ENCODE results near the gene CADPS2.

CADPS2 gene

DNA sequence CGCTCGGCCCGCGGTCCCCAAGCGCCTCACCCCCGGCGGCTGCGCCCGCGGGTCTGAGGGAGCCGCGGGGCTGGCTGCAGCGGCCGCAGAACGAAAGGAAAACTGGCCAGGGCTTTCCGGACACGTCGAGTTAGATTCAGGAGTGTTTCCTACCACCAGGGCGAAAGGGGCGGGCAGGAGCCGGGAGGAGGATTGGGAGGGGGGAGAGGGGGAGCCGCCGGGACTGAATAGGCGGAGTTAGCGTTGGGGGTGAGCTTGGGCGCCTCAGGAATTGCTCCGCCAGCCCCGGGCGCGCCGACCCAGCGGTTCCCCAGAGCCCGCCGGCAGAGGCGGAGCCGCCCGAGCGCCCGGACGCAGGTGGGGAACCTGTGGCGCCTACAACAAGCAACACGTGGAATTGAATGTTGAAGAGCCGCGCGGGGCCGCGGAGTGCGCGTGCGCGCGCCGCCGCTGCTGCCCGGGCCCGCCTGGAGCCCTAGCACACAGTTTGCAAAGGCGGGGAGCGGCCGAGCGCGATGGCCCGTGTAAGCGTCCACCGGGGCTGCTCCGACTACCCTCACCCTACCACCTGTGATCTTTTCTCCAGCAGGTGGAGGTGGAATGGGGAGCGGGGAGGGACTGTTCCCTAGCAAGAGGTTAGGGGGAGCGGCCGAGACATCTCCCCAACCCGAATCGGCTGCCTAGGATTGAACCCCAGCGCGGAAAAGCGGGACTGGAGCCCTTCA lies at the start of gene CADPS2:
CADPS2 (minus strand) TSS at position 104 of the 725 bp plus-strand sequence. CDS start 123 bp downstream, outside the sequence.
- peak; percentile 28 for DNase-seq

DNA sequence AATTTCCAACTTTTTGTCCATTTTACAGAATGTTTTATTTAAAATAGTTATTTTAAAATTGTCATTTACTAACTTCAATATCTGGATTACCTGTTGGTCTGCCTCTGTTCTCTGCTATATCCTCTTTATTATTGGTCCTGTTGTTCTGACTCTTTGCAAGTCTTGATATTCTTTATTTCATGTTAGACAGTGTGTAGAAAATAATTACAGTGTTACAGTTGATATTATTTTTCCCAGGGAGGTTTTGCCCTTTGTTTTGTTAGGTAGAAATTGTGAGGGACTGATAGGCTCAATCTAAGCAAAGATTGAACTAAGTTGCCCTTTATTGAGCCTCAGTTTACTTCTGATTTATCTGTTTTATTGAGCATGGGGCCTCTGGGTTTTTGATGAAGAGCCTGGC lies 49.4 kb upstream of the CADPS2 start:
- no peak for DNase-seq

DNA sequence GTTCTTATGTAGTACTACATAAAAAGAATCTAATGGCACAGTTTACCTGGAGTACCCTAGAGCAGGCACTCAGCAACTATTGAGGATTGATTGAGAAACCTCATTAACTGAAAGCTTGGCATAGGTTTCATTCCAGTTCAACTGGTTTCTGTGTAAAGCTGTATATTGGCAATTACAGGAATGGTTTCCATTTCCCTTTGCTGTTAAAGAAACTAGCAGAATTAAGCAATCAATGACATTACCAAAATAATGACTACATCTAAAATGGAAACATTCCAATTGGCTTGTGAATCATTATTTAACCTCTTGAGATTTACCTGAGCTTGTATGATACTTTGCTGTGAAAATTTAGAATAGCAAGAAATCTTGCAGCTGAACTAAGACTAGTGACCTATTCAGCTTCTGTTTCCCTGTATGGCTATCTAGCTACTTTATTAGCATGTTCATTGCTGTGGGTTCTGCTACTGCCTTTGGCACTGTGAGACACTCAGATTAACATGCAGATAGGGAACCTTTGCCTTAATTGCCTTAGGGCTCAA lies 33.5 kb upstream of the CADPS2 start:
- no peak for DNase-seq

DNA sequence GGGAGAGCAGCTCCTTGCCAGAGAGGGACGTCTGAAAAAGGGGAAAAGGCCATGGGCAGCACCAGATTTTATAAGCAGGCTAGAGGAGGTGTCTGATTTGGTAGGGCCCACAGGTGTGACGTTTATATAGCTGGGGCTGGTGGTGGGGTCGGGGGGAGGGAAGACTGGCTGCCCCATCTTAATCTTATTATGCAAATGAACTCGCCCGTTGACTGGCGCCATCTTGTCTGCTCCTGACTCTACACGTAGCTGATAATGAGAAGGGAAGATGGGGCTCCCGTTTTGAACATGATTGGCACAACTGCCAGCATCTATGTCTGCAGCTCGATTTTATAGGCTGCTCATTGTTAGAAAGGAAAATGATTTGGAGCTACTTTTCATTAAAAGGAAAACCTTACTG lies 28.6 kb upstream of the CADPS2 start:
- DNase-seq: no peak

DNA sequence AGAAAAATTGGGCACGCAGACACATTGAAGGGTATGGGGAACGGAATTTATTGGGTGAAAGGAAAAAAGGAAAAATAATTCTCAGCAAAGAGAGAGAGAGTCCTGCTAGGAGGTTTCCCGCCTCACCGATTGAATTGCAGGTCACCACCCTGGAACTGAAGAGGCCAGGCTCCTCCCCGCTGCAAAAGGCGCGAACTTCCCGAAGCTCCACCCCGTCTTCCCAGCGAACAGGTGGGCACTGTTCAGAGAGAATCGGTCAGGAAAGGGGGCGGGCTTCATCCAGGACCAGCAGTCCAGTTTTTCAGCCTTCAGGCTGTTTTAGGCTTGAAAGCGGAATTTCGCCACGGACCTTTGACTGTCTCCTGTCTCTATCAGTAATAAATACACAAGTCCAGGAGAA lies 27.3 kb upstream of the CADPS2 start:
- DNase-seq: no peak

DNA sequence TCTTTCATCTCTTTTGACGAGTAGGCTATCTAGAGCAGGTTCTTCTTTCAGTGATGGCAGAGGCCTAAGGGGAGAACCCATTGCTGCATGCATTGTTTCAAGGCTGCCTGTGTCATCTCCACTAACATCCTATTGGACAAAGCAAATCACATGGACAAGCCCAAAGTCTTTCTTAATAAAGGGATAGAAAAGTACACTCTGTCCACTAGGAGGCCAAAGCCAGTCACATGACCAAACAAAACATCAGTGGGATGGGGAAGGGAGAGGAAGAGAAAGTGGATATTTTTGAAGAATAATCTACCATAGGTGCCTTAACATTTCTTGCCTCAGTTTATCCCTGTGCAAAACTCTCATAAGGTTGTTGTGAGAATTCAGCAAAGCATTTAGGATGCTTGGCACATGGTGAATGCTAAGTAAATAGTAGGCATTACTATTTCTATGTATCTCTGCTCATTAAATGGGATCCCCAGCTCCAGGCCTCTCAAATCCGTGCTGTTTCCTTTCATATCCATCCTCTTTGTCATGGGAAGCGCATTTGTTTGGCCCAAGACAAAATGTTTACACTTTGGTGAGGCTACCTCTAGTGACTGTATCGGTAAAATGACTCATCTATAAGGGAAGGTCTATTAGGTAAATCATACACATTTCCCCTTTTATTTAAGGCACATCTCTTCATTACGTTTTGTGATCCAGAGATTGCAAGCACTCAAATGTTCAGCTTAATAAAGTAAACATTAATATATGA lies 16.7 kb upstream of the CADPS2 start:
- DNase-seq: no peak

DNA sequence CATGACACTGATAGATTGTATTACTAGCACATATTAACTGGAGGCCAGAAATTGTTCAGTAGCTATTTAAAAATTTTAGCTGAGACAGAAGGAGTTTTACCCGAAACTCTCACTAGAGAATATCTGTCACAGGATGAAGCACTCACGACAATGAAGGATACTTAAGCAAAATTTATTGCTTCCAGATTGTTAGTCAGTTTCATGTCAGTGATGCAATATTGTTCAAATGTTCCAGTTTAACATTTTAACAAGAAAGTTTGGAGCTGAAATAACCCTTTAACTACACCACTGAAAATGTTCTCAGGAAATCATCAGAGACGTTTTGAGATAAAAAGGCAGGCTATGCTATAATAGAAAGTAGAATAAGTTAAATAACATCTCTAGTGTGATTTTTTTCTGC lies 15.0 kb upstream of the CADPS2 start:
- DNase-seq: no peak

DNA sequence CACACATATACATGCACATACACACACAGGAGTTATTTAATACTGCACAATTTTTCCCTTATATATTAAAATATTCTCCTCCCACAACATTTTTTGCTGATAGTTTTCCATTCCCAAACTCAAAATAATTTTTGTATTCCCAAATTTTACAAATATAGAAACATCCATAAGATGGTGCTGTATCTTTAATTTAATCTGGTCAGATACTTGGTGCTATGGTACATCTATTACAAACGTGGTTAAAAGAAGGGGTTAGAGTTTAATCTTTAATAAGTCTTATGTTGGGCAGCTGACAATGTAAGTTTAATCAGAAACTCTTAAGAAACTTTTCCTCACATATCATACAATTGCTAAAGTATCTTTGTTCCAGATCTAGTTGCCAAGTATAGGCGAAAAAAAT lies 10.2 kb upstream of the CADPS2 start:
- no peak for DNase-seq

DNA sequence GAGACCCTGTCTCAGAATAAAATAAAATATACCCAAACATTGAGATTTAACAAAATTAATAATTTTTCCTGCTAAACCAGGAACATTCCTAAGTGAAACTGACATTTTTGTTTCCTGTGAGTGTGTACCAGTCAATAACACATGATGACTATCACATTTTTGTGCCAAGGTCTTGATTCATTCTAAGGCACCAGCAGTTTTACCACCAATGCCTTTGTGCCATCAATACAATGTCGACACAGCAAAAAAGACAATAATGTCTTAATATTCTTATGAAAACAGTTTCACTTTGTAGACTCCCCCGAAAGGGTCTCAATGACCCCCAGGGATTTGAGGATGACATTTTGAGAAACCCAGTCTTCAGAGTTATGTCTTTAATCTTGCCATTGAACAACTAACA lies 7.2 kb upstream of the CADPS2 start:
- no peak for DNase-seq

DNA sequence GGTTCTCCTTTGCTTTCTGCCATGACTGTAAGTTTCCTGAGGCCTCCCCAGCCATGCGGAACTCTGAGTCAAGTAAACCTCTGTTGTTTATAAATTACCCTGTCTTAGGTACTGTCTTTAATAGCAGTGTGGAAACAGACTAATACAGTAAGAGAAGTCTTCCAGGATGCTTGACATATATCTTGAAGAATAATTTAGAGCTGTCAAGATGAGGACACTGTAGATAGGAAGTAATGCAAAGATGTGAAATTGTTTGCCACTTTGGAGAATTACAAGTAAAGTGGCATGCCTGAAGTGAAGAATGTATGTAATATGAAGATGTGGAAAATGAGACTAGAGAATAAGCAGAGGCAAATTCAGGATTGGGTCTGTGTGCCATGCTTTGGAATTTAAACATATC lies 2.9 kb upstream of the CADPS2 start:
- no peak for DNase-seq

DNA sequence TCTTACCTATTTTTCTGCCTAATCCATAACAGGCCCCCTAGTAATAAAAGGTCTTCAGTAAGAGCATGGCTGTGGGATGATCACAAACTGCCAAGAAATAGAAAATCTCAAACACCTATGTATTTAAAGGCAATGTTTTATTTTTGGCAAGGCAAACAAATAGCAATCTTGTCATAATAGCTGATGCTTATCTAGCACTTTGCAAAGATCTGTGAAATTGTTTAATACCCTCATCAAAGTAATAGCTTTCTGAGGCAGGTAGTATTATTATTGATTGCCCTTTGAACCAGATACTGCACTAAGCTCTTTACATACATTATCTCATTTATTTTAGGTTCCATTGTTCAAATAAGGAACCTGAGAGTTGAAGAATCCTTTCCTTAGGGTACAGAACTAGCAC lies 1.6 kb upstream of the CADPS2 start:
- DNase-seq: no peak

DNA sequence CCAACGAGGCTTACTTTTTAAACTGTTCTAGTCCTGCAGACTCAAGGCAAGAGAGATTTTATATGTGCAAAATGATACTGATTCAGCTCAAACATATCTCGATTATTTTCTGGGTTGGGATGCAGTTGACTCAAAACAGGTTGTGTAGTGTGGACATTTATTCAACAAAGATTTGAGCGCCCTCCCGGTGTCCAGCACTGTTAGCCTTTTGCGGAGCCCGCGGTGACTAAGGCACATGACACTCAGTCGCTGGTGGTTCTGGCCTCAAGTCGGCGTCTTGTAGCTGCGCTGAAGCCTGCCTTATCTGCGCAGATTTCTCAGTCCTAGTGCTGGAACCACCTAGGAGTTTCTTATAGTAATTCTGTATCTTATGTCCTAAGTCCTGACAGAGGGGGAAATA lies 938 bp upstream of the CADPS2 start:
- no peak for DNase-seq

DNA sequence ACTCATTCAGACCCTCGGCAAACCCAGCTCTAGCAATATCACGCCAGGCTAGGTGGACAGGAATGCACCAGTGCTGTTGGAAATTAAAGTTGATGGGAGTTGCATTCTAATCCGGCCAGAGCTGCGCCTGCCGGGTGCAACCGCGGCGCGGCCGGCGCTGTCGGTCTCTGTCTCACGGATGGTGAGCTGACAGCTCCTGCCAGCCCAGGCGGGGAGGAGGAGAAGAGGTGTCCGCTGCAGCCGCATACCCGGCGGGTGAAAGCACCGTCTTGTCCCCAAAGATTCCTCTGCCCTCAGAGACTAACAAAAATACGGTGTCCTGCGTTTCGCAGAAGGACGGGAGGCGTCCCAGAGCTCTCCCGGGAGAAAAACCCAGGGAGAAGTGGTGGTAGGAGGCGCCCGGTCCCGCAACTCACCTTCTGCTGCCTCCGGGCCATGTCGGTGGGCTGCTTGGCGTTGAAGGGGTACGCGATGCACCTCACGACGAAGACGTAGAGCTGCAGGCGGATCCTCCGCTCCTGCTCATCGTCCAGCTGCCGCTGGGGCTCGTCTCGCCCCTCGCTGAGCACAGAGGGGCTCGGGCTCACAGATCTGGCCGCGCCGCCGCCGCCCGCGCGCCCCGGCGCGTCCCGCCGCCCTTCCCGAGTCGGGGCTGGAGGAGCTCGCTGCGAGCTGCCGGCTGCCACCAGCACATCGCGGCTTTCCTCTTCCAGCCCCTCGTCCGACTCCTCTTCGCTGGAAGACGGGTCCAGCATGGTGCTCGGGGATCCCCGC lies 490 bp downstream of the CADPS2 start:
- DNase-seq: peak; percentile 9

DNA sequence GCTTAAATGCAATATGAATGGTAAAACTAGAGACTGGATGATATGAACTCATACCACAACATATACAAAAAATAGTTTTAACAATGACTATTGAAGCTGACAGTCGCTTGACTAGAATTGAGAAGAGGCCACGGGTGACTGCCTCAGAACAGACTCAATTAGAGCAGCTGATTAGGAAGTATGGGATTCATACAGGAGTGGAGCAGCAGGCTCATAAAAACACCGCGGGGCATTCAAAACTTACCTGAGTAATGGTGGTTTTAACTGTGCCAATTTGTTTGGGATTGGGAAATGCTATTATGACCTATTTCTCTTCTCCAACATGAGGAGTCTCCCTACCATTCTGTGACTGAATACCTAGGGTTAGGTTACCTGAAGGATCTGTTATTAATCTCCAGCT lies 2.1 kb downstream of the CADPS2 start:
- DNase-seq: no peak

DNA sequence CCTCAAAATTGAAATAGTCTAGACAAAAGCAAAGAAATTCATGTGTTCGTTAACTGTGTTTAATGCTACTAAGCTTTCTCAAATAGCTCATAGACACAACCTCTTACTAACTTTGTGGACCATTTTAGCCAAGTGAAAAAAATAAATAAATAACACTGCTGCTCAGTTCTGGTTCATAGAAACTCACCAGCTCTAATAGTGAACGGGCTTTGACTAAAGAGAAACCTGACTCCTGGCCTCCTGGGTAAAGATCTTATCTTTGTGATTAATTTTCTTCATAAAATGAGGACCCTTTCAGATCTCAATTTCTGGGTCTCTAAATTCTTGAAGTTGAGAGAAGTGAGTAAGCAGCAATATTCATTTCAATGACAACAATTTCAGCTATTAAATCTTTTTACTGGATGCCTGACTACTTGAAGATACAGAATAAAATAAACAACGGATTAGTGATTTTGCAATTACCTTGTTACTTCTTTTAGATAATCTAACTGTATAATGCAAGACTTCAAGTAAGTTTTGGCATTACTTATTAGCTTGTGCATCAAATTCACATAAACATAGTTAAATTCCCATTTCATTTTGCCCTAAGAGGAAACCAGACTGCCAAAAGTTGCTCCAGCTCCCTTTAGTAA lies 3.1 kb downstream of the CADPS2 start:
- no peak for DNase-seq

DNA sequence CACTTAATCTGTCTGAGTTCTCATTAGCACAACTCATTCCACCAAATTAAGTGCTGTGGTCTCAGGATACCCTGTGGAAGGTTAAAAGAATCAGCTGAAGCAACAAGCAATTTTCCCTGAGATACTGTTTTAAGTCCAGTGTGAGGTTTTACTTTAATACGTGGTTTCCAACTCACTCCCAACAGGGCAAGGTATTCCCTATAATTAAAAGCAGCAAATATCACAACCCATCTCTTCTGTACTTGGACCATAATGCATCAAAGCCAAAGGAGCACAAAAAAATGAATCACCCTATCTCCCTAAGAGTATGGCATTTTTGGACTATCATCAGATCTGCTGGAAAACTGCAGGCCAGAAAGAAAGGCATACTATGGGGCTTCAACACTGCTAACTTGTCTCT lies 4.9 kb downstream of the CADPS2 start:
- no peak for DNase-seq

DNA sequence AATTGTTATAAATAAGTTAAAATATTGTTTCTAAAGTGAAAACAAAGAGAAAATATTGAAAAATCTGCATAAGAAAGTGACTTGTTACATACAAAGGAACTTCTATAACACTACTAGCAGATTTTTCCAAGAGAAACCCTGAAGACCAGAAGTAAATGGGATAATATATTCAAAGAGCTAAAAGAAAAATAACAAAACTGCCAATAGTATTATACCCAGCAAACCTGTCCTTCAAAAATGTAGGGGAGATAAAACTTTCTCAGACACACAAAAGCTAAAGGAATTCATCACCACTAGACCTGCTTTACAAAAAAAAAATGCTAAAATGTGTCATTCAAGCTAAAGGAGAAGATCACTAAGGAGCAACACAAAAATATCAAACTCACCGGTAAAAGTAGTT lies 17.0 kb downstream of the CADPS2 start:
- no peak for DNase-seq

DNA sequence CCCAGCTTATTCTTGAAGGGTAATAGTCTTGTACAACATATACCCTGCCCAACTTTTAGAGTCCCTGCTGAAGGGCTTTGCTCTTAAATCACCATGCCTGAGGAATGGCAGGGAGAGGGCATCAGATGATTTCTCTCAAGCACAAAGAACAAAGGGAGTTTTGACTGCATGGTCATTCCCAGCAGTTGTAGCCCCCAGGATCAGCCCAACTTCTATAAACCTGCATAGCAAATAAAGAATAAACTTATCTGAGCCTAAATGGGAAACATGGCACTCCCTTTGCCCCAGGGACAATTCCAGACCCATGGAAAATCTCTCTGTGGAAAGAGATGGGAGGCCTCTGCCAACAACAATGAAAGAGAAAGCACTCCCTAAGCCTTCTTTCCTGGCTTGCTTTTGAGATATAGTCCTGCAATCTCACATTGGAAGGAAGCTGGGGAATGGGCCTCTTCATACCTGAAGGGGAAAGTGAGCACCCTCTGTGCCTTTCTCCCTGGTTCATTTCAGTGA lies 18.7 kb downstream of the CADPS2 start:
- DNase-seq: no peak

DNA sequence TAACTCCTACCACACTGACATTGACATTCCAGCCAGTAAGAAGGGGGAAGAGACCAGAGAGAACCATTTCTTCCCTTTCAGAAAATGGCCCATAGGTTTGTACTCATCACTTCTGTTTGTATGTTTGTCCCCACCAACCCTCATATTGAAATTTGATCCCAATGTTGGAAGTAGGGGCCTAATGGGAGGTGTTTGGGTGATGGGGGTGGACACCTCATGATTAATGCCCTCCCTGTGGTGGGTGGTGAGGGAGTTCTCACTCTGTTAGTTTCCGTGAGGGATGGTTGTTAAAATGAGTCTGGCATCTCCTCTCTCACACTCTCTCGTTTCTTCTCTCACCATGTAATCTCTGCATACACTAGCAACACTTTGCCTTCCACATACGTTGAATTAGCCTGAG lies 21.4 kb downstream of the CADPS2 start:
- DNase-seq: no peak

DNA sequence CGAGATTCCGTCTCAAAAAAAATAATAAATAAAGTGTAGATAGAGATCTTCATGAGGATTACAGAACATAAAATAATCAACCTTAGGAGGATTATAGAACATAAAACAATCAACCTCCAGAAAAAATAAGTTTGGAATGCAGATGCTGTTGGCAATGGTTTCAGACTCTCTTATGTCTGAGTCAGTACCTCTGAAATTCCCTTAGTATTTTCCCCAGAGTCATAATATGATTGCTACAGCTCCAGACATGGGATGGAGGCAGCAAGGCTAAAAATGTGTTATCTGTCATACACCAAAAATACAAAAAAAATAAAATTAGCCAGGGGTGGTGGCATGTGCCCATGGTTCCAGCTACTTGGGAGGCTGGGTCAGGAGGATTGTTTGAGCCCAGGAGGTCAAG lies 22.2 kb downstream of the CADPS2 start:
- no peak for DNase-seq

DNA sequence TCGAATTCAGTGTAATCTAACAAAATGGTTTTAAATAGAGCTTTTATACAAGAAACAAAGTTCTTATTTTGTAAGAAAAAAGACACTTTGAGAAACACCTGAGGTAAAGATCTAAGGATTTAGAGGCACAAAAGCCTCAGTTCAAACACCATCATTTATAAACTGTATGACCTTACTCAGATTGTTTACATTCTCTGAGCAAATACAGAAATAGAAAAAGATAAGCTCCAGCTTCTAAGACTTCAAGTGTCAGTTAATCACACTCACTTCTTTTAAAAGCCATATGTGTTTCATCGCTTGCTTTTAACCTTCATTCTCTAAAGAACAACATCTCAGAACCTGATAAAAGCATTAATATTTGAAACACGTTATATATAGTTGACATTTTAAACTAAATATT lies 27.9 kb downstream of the CADPS2 start:
- DNase-seq: no peak

DNA sequence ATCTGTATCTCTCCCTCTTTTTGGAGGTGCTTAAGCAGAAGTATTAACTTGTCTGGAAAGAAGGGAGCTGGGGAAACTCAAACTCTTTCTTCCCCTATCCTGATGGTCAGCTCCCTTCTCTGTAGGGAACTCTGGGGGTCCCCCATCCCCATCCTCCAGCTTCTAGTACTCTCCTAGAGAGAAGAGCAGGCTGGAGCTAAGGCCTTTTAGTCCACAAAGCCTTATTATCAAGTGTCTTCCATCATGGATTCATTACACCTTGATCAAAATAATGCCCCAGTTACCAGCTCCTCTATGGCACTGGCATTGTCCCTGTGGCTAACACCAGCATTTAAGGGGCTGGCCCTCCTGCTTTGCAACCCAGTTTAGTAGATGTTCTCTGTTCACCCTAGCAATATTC lies 35.7 kb downstream of the CADPS2 start:
- no peak for DNase-seq

DNA sequence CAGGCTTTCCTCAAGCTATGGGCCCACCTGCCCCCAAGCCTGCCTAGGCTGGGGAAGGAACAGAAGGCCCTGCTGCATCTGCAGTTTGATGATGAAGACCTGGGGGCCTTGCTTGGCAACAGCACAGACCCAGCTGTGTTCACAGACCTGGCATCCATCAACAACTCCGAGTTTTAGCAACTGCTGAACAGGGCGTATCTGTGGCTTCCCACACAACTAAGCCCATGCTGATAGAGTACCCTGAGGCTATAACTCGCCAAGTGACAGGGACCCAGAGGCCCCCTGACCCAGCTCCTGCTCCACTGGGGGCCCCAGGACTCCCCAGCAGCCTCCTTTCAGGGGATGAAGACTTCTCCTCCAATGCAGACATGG lies 36.3 kb downstream of the CADPS2 start:
- no peak for DNase-seq
